CD14-positive monocyte (primary cell): ENCODE results near the gene RAB1B. TPM values are rescaled to one million over a fixed set of nuclear protein-coding genes. Genes with fewer than 3 reads are reported as not detected.

Source experiments
- DNase-seq, 3 donors: peaks; one replicate each; pipeline ENCODE4 v3.0.0-alpha.2; 2011 to 2022
- H2AFZ ChIP-seq: 2 replicates; pipeline ENCODE4 v1.6.0; 2012; ENCODE audit warnings: mild to moderate bottlenecking, low read depth, low read length, inconsistent platforms; ENCODE audit not compliant: insufficient read depth, poor library complexity, severe bottlenecking
- H3K27ac ChIP-seq, 2 donors: 1 replicate in 1 of 2; 2 replicates in 1 of 2; pipeline ENCODE4 v1.5.1; 2012 to 2013; ENCODE audit warnings: low read length in 2 of 2, control low read depth in 1 of 2, inconsistent platforms in 1 of 2, low read depth in 1 of 2, mild to moderate bottlenecking in 1 of 2
- H3K27me3 ChIP-seq, 2 donors: one replicate each; pipeline versions ENCODE4 v1.6.0 to v1.6.1; 2011 to 2013; ENCODE audit warnings: low read length in 2 of 2; ENCODE audit not compliant: control insufficient read depth in 2 of 2, insufficient read depth in 2 of 2
- H3K36me3 ChIP-seq, 2 donors: replicated peaks in 1 of 2; 1 replicate in 1 of 2; 2 replicates in 1 of 2; pipeline versions ENCODE4 v1.5.1 to v1.6.1; 2012 to 2013; ENCODE audit warnings: low read length in 2 of 2, control low read depth in 1 of 2, inconsistent platforms in 1 of 2, mild to moderate bottlenecking in 1 of 2; ENCODE audit not compliant: insufficient read depth in 2 of 2, control insufficient read depth in 1 of 2
- H3K4me1 ChIP-seq, 2 donors: 1 replicate in 1 of 2; 2 replicates in 1 of 2; pipeline versions ENCODE4 v1.5.1 to v1.6.1; 2012 to 2013; ENCODE audit warnings: low read length in 2 of 2, control low read depth in 1 of 2, inconsistent platforms in 1 of 2, mild to moderate bottlenecking in 1 of 2, moderate library complexity in 1 of 2; ENCODE audit not compliant: insufficient read depth in 2 of 2, control insufficient read depth in 1 of 2
- H3K4me2 ChIP-seq: replicated peaks from 2 replicates; pipeline ENCODE3; 2012; ENCODE audit warnings: low read length, moderate library complexity, mild to moderate bottlenecking; ENCODE audit not compliant: poor library complexity, severe bottlenecking; ENCODE audit errors: extremely low read depth
- H3K4me3 ChIP-seq, 3 experiments: fragments of 200-600 bp in 1 of 3; sonication (generic) in 1 of 3; replicated peaks in 1 of 3; 1 replicate in 2 of 3; 2 replicates in 1 of 3; pipeline ENCODE4 v1.5.1; 2011 to 2013; ENCODE audit warnings: low read length in 3 of 3, mild to moderate bottlenecking in 3 of 3, control low read depth in 2 of 3, low read depth in 2 of 3, inconsistent platforms in 1 of 3, moderate library complexity in 1 of 3
- H3K79me2 ChIP-seq: 2 replicates; pipeline ENCODE4 v1.6.0; 2012; ENCODE audit warnings: mild to moderate bottlenecking, control low read depth, inconsistent platforms, low read length, moderate library complexity; ENCODE audit not compliant: insufficient read depth
- H3K9ac ChIP-seq: 2 replicates; pipeline ENCODE4 v1.6.0; 2017; ENCODE audit warnings: low read length, mild to moderate bottlenecking; ENCODE audit not compliant: insufficient read depth, poor library complexity, severe bottlenecking
- H3K9me3 ChIP-seq, 2 donors: replicated peaks in 1 of 2; 1 replicate in 1 of 2; 2 replicates in 1 of 2; pipeline versions ENCODE4 v1.5.1 to v1.6.1; 2012 to 2013; ENCODE audit warnings: low read length in 2 of 2, control low read depth in 1 of 2; ENCODE audit not compliant: control insufficient read depth in 1 of 2, insufficient read depth in 1 of 2
- H4K20me1 ChIP-seq: 2 replicates; pipeline ENCODE4 v1.6.0; 2012; ENCODE audit warnings: mild to moderate bottlenecking, low read length, control low read depth, moderate library complexity; ENCODE audit not compliant: insufficient read depth
- H3K27ac Mint-ChIP-seq, 7 donors: one replicate each; pipeline ENCODE4 v1.8.0; 2020; ENCODE audit warnings: mild to moderate bottlenecking in 7 of 7, mixed read lengths in 7 of 7, moderate library complexity in 6 of 7, inconsistent platforms in 2 of 7
- H3K27me3 Mint-ChIP-seq, 3 donors: one replicate each; pipeline ENCODE4 v1.8.0; 2021 to 2022; ENCODE audit warnings: low read depth in 3 of 3, mild to moderate bottlenecking in 3 of 3, mixed read lengths in 3 of 3, moderate library complexity in 3 of 3, inconsistent platforms in 1 of 3
- H3K36me3 Mint-ChIP-seq, 2 donors: one replicate each; pipeline ENCODE4 v1.8.0; 2020; ENCODE audit warnings: mixed read lengths in 2 of 2, inconsistent platforms in 1 of 2, mild to moderate bottlenecking in 1 of 2
- H3K4me1 Mint-ChIP-seq: one replicate; pipeline ENCODE4 v1.8.0; 2020; ENCODE audit warnings: mild to moderate bottlenecking, mixed read lengths
- H3K4me3 Mint-ChIP-seq, 2 donors: one replicate each; pipeline ENCODE4 v1.8.0; 2020; ENCODE audit warnings: mild to moderate bottlenecking in 2 of 2, mixed read lengths in 2 of 2, moderate library complexity in 1 of 2
- H3K9me3 Mint-ChIP-seq, 7 donors: one replicate each; pipeline ENCODE4 v1.8.0; 2020 to 2022; ENCODE audit warnings: mixed read lengths in 7 of 7, mild to moderate bottlenecking in 6 of 7, moderate library complexity in 6 of 7, inconsistent platforms in 2 of 7
- CTCF ChIP-seq: fragments of 200-600 bp; IDR thresholded peaks from one replicate; pipeline ENCODE4 v1.8.0; 2022; ENCODE audit warnings: antibody characterized with exemption, mild to moderate bottlenecking
- WGBS: methylation state at CpG from one replicate; pipeline ENCODE4 v1.1.5; 2013; ENCODE audit warnings: missing lambda C conversion rate; ENCODE audit not compliant: insufficient coverage; 5-methylcytosine and 5-hydroxymethylcytosine counted together
- intact Hi-C, 2 donors: fragments of 100-400 bp; cut with micrococcal nuclease; formaldehyde crosslinking; loops; one replicate each; pipeline versions ENCODE4 v1.15.0 to v1.15.1; 2023
- polyA plus RNA-seq, 3 donors: library from polyadenylated mRNA; depleted of rRNA in 1 of 3; unstranded in 2 of 3; stranded (reverse) in 1 of 3; fragments of 300-500 nt in 2 of 3; fragments of >200 nt in 1 of 3; fragmentation: Illumina TruSeq in 2 of 3; gene quantifications; 1 replicate in 2 of 3; 2 replicates in 1 of 3; pipeline ENCODE4 v1.2.3, GENCODE V29; 2012 to 2021

Gene RAB1B
- polyA plus RNA-seq, 3 donors, result 17.9 to 90.5 (median 18.8) TPM

GRCh38 chr11:66312549-66313320 is 44.3 kb downstream of the RAB1B start:
- TF ChIP-seq CTCF, result no peak
- Mint-ChIP-seq H3K4me1 (peaks cover 31% of the 10 kb centered on the region), H3K9me3 (peaks cover 0 to 2% (median 0%) of the 10 kb centered on the region in 7 donors), H3K4me3 (peak overlapping the region; percentile 92 to 98), H3K27ac (peak overlapping the region; percentile 96 to 99 (median 97)), H3K27me3 (peaks cover 4 to 15% (median 15%) of the 10 kb centered on the region in 3 donors), H3K36me3 (peaks cover 0 to 2% of the 10 kb centered on the region in 2 donors)
- peaks cover 38 to 49% of the 10 kb centered on the region in 2 donors for H3K4me1 ChIP-seq
- intact Hi-C loops, result loop anchor here (1.0 to 10.0 kb wide), 3 partner anchors 16 to 72 kb away; partner anchors contain the start of gene BRMS1 (in 1 of the 2)
- no peaks in the 10 kb centered on the region for H3K79me2 ChIP-seq
- H3K9ac ChIP-seq, result peak overlapping the region; percentile 69
- peak overlapping the region; percentile 40 to 90 (median 69) for H3K4me3 ChIP-seq
- no peaks in the 10 kb centered on the region for H3K9me3 ChIP-seq
- H3K4me2 ChIP-seq, result peak overlapping the region; percentile 90
- H4K20me1 ChIP-seq, result no peaks in the 10 kb centered on the region
- H2AFZ ChIP-seq, result peak overlapping the region; percentile 85
- 3% methylated on average over 50 of the region's 52 CpGs for whole genome bisulfite sequencing
- H3K36me3 ChIP-seq, result no peaks in the 10 kb centered on the region
- peak; percentile 94 to 97 (median 97) for DNase-seq
- no peaks in the 10 kb centered on the region for H3K27me3 ChIP-seq
- peak overlapping the region; percentile 85 to 90 for H3K27ac ChIP-seq

- H3K4me1 Mint-ChIP-seq, result peaks cover 40% of the 10 kb centered on the region
- no peaks in the 10 kb centered on the region for H3K27me3 ChIP-seq
- H3K79me2 ChIP-seq, result no peaks in the 10 kb centered on the region
- DNase-seq, result peak in 1 of 3 donors; percentile 21
- peak overlapping the region; percentile 46 for H3K9ac ChIP-seq
- intact Hi-C loops, result loop anchor here (2.0 to 10.0 kb wide), 2 partner anchors 31 to 71 kb away; partner anchors contain the start of gene BRMS1 (in 1 of the 2)
- H3K4me1 ChIP-seq, result peaks cover 46 to 57% of the 10 kb centered on the region in 2 donors
- H3K27ac Mint-ChIP-seq, result peak overlapping the region; percentile 25 to 99 (median 89)
- no peaks in the 10 kb centered on the region for H3K36me3 ChIP-seq
- H3K27ac ChIP-seq, result peak overlapping the region; percentile 20 to 79
- H3K9me3 ChIP-seq, result no peaks in the 10 kb centered on the region
- peak overlapping the region; percentile 69 to 92 for H3K4me3 Mint-ChIP-seq
- peaks cover 0 to 2% of the 10 kb centered on the region in 2 donors for H3K36me3 Mint-ChIP-seq
- H3K4me2 ChIP-seq, result peak overlapping the region; percentile 90
- no peak for TF ChIP-seq CTCF
- WGBS, result 64% methylated on average over 31 of the region's 38 CpGs
- H4K20me1 ChIP-seq, result no peaks in the 10 kb centered on the region
- peaks cover 4 to 15% (median 15%) of the 10 kb centered on the region in 3 donors for H3K27me3 Mint-ChIP-seq
- peak overlapping the region; percentile 79 for H2AFZ ChIP-seq
- H3K9me3 Mint-ChIP-seq, result peaks cover 0 to 2% (median 0%) of the 10 kb centered on the region in 7 donors
- H3K4me3 ChIP-seq, result peak overlapping the region in 2 of 3 experiments; percentile 7 to 90
Observed at GRCh38 chr11:66313321-66314185, 45.1 kb downstream of the RAB1B start.
